GM21737 (cell line): ENCODE measurements around the gene CXCL14.

ENCODE experiments used
- ATAC-seq: cut with Tn5 transposase; IDR thresholded peaks from one replicate; pipeline ENCODE4 v1.9.1; 2021; ENCODE audit warnings: mild to moderate bottlenecking, moderate library complexity; ENCODE audit not compliant: unreplicated experiment

Gene CXCL14

DNA sequence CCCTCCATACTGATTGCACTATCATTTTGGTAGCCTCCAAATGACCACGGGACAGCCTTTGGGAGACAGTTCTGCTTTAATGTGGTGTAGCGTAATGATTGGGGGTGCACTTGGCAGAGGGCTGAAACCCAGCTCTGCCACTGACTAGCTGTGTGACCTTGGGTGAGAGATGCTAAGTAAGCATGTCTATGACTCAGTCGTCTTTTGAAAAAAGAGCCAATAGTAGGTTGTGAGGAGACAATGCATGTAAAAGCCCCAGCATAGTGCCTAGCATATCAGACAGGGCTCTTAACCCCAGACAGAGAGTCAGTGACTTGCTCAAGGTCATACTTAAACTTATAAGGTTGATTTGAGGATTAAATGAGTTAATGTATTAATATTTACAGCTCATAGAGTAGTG is 18.0 kb upstream of the CXCL14 start:
- no peak for ATAC-seq

DNA sequence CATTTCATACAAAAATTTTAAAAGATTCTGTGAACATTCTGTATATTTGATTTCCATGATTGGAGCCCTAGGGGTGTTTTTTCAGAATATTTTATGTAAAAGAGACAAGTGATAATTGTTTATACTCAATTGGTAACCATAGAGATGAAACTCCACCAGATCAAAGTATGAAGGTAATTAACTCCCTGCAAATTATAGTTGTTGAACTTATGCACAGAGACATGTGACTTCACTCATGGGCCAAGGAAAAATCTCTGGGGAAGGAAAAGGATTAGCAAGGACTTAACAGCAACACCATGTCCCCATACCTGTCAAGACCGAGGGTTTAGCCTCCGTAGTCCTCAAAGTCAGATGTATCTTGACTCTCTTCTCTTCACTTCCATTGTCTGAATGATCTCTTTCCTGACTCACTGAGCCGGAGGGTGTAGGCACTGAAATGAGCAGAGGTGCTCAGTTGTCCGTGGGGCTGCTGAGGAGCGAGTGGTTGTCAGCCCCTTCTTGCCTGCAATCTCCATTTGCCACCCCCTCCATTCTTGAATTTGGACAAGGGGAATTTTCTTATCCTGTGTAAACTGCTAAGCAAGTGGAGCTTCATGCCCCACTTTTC is 17.5 kb upstream of the CXCL14 start:
- ATAC-seq, result no peak

DNA sequence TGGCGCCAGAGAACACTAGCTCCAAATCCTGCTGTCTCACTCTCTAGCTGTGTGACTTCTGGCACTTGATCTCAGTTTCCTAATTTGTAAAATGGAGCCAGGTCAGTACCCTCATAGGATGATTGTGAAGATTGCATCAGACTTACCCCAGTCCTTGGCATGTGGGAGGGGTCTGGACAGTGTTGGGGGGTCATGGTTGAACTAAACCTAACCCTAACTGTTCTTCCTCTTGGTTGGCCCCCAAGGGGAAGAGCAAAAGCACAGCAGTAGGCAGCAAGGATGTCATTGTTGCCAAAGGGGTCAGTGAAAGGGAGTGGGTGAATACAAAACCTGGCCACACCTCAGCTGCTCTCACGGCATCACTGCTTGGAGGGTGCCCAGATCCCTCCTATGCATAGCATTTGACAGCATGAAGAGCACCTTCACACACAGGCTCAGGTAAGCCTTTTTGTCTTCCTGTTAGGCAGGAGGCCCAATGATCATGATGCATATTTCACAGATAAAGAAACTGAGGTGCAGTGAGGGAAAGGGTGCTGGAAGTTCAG is 15.7 kb upstream of the CXCL14 start:
- no peak for ATAC-seq

DNA sequence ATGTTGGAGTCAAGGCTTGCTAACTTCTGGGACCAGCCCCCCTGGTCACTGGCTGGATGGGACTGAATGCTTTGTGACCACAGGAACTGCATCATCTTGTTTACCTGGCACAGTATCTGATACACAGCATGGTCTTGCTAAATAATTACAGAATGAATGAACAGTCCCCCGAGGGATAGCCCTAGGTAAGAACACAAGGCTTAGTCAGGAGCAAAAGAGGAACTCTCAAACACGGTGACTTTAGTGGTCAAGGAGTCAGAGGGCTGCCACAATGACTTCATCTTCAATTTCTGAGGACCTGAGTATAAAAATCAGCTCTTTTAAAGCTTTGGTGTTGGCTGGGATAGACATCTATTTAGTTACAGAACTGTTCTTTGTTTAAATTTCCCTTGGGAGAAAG is 15.1 kb upstream of the CXCL14 start:
- ATAC-seq, result no peak

DNA sequence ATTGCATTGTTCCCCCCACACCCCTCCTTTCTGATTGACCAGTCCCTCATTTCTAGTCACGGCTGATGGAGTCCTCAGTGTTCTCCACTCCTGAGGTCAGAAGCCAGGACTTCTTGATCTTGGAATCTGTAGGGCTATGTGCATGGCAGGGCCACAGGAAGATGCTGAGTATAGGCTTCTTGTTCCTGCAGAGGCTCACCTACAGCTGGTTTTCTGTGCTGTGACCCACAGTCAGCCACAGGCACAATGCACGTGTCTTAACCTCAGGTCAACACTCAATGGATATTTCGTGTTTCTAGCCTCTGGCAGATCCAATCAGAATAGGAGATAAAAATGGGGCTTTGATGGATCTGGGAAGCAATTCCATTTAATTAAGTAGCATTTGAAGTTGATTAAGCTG is 14.3 kb upstream of the CXCL14 start:
- ATAC-seq, result no peak

GRCh38 chr5:135592312-135593045 is 13.7 kb upstream of the CXCL14 start:
- no peak for ATAC-seq

DNA sequence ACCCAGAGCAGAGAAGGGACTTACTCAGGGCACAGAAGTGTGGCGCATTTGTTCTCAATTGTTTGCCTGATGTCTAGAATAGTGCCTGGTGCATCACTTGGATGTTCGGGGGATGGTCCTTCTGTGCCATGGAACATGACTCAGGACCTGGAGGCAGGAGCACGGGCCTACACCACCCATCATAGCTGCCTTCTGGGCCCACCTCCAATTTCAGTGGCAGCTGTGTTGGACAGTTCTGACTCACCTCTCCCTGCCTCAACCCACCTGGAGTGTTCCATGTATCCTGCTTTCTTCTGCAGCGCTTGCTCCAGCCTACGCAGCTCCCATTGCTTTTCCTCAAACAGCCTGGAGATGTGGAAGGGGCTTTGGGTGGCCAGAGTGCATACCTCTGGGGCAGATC is 12.5 kb upstream of the CXCL14 start:
- ATAC-seq, result no peak

GRCh38 chr5:135589152-135589551 is 10.4 kb upstream of the CXCL14 start:
- ATAC-seq, result no peak

DNA sequence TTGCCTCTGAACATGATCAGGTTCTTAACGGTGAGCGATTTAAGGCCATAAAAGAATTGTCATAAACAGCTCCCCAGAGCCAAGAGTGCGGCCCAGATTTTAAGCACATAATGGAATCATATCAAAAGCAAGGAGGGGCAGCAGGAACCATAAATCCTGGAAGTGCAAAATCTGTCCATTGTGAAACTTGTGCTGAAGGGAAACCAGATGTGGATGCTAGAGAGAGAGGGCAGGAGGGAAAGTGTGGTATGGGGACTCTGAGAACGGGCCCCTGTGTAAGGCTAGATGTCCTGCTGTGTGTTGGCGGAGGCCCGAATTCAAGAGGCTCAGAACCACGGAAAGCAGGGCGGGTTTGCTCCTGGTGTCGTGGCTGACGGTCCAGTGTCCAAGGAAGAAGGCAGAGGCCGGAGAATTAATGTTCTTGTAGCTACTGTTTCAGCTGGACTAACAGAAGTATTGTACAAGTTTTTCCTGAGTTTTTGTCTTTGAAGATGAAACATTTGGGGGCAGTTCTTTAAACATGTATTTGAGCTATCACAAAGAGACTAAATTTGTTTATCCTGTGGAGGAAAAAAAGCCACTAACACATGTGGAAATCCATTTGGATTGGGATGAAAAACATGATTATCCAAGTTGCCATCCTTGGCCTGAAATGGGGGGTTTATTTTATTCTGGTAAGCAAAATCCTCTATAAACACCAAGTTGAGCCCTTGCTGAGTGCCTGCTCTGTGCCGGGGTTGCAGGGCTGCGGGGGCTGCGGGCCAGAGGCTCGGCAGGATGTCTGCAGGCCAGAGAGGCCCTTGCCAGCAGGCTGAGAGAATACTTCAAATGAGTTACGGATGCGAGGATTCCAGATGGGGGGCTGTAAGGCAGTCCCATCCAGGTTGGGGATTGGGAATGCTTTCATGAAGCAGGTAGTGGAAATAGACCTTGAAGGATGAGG is 9.2 kb upstream of the CXCL14 start:
- ATAC-seq, result no peak

GRCh38 chr5:135584918-135585317 is 6.1 kb upstream of the CXCL14 start:
- ATAC-seq, result no peak

- no peak for ATAC-seq
Observed at GRCh38 chr5:135584276-135584675, 5.5 kb upstream of the CXCL14 start.

- no peak for ATAC-seq
Observed at GRCh38 chr5:135582099-135582781, 3.4 kb upstream of the CXCL14 start.

DNA sequence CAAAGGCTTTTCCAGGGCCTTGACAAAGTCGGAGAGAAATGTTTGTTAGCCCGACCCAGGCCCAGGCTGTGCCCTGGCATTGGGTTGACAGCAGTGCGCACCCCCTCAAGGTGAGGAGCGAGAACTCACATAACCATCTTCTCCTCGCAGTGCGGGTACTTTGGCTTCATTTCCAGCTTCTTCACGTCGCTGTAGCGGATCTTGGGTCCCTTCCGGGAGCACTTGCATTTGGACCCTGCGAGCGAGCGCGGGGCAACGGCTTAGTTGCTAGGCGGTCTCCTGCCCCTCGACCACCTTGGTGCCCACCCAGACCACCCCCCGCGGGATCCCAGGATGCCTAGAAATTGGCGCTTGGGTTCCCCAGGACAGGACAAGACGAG is 496 bp downstream of the CXCL14 start:
- no peak for ATAC-seq

- ATAC-seq, result no peak
Observed at GRCh38 chr5:135577421-135577820, 1.4 kb downstream of the CXCL14 start.

DNA sequence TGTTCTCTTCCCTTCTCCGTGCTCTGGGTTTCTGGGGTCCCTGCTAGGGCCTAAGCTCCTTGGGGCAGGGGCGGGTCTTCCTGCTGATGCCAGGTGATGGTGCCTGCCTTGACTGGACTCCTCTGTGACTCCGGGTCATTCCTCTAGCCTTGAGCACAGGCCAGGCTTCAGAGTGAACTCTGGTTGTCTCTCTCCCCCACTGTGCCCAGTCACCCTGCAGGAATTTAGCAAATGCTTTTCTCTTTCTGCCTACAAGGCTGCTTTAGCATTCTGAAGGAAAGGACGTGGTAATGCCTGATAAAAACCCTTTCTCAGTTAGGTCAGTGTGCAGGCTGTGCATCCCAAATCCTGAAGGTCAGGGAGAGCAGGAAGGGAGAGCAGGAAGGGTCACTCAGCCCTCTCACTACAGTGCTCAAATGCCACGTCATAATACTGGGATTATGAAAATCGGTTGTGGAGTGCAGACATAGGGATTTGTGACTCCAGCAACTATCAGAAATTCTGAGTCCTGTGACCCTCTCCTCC is 2.7 kb downstream of the CXCL14 start:
- ATAC-seq, result no peak

- no peak for ATAC-seq
Observed at GRCh38 chr5:135574493-135574892, 4.3 kb downstream of the CXCL14 start.

DNA sequence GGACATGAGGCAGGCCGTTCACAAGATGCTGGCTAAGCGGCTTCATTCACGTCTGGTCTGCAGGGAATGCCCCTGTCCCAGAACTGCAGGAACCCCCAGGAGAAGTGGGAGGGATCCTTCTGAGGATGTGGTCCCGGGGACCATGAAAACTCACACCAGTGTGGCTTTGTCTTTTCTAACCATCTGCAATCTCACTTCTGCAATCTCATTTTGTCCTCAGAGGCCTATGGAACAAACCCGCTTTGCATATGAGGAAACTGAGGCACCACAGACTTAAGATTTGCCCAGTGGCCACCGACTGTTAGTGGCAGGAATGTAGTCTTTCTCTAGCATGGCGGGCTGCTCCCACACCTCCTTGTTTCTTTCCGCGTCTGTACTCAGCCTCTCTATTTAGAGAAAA is 6.9 kb downstream of the CXCL14 start:
- no peak for ATAC-seq

DNA sequence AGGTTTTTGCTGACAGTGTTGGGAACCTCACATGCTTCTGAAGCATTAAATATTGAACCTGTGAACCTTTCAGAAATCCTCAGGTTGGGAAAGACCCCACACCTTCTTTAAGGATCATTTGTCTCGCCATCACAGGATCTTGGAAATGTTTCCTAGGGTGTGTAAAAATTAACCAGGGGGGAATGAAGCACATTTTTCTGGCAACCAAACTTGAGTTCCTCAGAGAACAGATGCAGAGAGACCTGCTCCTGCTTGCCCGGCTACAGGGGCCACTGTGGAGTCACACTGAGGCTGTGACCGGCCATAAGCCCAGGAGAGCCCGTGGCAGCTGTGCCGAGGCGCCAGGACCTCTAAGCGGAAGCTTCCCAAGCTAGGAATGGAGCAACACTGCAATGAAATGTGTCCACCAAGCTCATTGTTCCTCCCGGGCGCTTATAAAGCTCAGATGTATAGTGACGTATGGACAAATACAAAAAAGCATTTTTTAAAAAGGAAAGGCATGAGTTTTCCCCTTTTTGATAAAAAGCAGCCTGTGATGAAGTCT is 7.7 kb downstream of the CXCL14 start:
- ATAC-seq, result no peak

DNA sequence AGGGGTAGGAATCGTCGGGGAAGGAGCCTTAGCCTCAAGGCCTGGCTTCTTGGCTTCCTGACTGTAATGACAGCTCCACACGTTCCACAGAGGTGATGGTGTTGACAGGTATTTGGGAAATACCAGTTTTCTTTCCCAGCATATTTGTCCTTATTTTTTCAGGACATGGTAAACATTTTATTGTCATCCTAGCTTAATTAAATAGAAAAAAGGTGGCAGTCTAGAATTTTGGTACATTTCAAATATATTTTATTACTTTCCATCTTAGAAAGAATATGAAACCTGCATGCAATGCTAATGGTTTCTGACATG is 8.4 kb downstream of the CXCL14 start:
- ATAC-seq, result no peak

GRCh38 chr5:135569755-135570452 is 8.9 kb downstream of the CXCL14 start:
- no peak for ATAC-seq
